ENCODE results near the gene SERPINF2. TPM values are rescaled to one million over a fixed set of nuclear protein-coding genes. Genes with fewer than 3 reads are reported as not detected.

The SERPINF2 gene
- total and polyA plus RNA-seq, 2 experiments from 2014 or later: 0.66 to 1.2 TPM

GRCh38 chr17:1715803-1716075, 26.9 kb upstream of the SERPINF2 start:
- TF ChIP-seq ZNF462 (CRISPR knock-in tag; IDR thresholded peaks at IDR 0.05): no peak
- TF ChIP-seq ETS1 (IDR thresholded peaks at IDR 0.05): no peak
- no peak for TF ChIP-seq CREB1 (CRISPR knock-in tag; IDR thresholded peaks at IDR 0.05; ENCODE audit: low read depth)
- no peak for TF ChIP-seq EZH2 (IDR thresholded peaks at IDR 0.05; ENCODE audit: low read depth, unreplicated experiment)
- TF ChIP-seq EZH2phosphoT487 (IDR thresholded peaks at IDR 0.05; ENCODE audit: unreplicated experiment): no peak
- no peak for TF ChIP-seq CTCF (conservative IDR thresholded peaks at IDR 0.05; ENCODE audit: low read depth in 2 of 2)
- no peak for TF ChIP-seq ZNF331 (CRISPR knock-in tag; IDR thresholded peaks at IDR 0.05; ENCODE audit: low read depth)
- no peak for TF ChIP-seq STAT1 (IDR thresholded peaks at IDR 0.05; ENCODE audit: unreplicated experiment)
- TF ChIP-seq NANOG (IDR thresholded peaks at IDR 0.05; ENCODE audit: borderline replicate concordance): no peak
- TF ChIP-seq POLR2AphosphoS5 (IDR thresholded peaks at IDR 0.05; ENCODE audit: low read depth): no peak
- no peak for TF ChIP-seq ZNF114 (CRISPR knock-in tag; IDR thresholded peaks at IDR 0.05)
- no peak for TF ChIP-seq REST (IDR thresholded peaks at IDR 0.05; ENCODE audit: unreplicated experiment)
- no peak for TF ChIP-seq JUNB (IDR thresholded peaks at IDR 0.05; ENCODE audit: unreplicated experiment)
- Histone ChIP-seq H2AFZ (no peak overlapping the region), H4K20me1 (replicated peaks; ENCODE audit: insufficient read depth) (no peaks in the 10 kb centered on the region), H3K4me1 (ENCODE audit: insufficient read depth) (peaks cover 19% of the 10 kb centered on the region), H3F3A (replicated peaks; ENCODE audit: low read depth) (peaks cover 3% of the 10 kb centered on the region), H3K27me3 (ENCODE audit: insufficient read depth) (no peaks in the 10 kb centered on the region), H3K79me2 (replicated peaks; ENCODE audit: insufficient read depth) (no peaks in the 10 kb centered on the region), H3K27ac (ENCODE audit: low read depth) (no peak overlapping the region), H3K4me3 (peak overlapping the region; percentile 83), H3K9me2 (ENCODE audit: insufficient read depth) (no peaks in the 10 kb centered on the region), H3K36me3 (ENCODE audit: insufficient read depth) (no peaks in the 10 kb centered on the region), H3K4me2 (peak overlapping the region; percentile 99)
- Mint-ChIP-seq H3K27ac (no peak overlapping the region), H3K4me3 (peak overlapping the region; percentile 94; the same call in 2 of the 3 replicates), H3K9me3 (no peaks in the 10 kb centered on the region), H3K4me1 (peaks cover 33% of the 10 kb centered on the region), H3K36me3 (ENCODE audit: low read depth) (peaks cover 14% of the 10 kb centered on the region; the same call in 2 of the 3 replicates), H3K27me3 (ENCODE audit: insufficient read depth, low read depth, poor library complexity) (peaks cover 37% of the 10 kb centered on the region)
- DNase-seq (ENCODE audit: low spot score) (no peak), ATAC-seq (no peak)

Measured in GM23338 (cell line).